WTC11 (cell line): Measurements from ENCODE around the gene LAMTOR2. TPM values are rescaled to one million over a fixed set of nuclear protein-coding genes. Genes with fewer than 3 reads are reported as not detected.

Experiments
- ATAC-seq: fragments of 200-7000 bp; cut with Tn5 transposase; 2 replicates; pipeline ENCODE4 v1.10.0; 2021; ENCODE audit warnings: mild to moderate bottlenecking, moderate library complexity
- CTCF ChIA-PET: fragments of 300-600 bp; sonication (Branson Sonifier 250); formaldehyde crosslinking; loops from one replicate; lab custom pipeline; 2021; ENCODE audit warnings: antibody characterized with exemption; lab: Charles Lee
- POLR2A ChIA-PET: fragments of 350-600 bp; sonication (Branson Sonifier 250); formaldehyde crosslinking; loops from one replicate; lab custom pipeline; 2021; ENCODE audit warnings: antibody characterized with exemption; lab: Charles Lee
- DNase-seq: peaks from one replicate; pipeline ENCODE4 v3.0.0; 2021; ENCODE audit warnings: low spot score
- H3K27ac Mint-ChIP-seq: 2 replicates; pipeline ENCODE4 v1.8.0; 2021; ENCODE audit warnings: mixed read lengths
- H3K27me3 Mint-ChIP-seq: 2 replicates; pipeline ENCODE4 v1.8.0; 2021; ENCODE audit warnings: low read depth, mild to moderate bottlenecking, moderate library complexity, mixed read lengths
- H3K36me3 Mint-ChIP-seq: 2 replicates; pipeline ENCODE4 v1.8.0; 2021; ENCODE audit warnings: mixed read lengths
- H3K4me1 Mint-ChIP-seq: 2 replicates; pipeline ENCODE4 v1.8.0; 2022; ENCODE audit warnings: mixed read lengths
- H3K4me3 Mint-ChIP-seq: 2 replicates; pipeline ENCODE4 v1.8.0; 2021; ENCODE audit warnings: mild to moderate bottlenecking, moderate library complexity, mixed read lengths
- H3K9me3 Mint-ChIP-seq: 2 replicates; pipeline ENCODE4 v1.8.0; 2021; ENCODE audit warnings: mixed read lengths
- ATF1 ChIP-seq: sonication (generic); formaldehyde crosslinking; IDR thresholded peaks from 2 replicates; pipeline ENCODE4 v1.8.1; 2023; ENCODE audit warnings: mild to moderate bottlenecking, moderate library complexity, missing genetic modification reagents
- JAZF1 ChIP-seq: fragments of 250-450 bp; sonication (Bioruptor Pico); IDR thresholded peaks from 2 replicates; pipeline ENCODE4 v1.9.0; 2021; ENCODE audit warnings: moderate library complexity, mild to moderate bottlenecking, inconsistent platforms
- JUN ChIP-seq: sonication (generic); formaldehyde crosslinking; IDR thresholded peaks from 2 replicates; pipeline ENCODE4 v1.8.0; 2023; ENCODE audit warnings: mild to moderate bottlenecking, missing genetic modification reagents
- MXD4 ChIP-seq: fragments of 250-450 bp; sonication (Bioruptor Pico); IDR thresholded peaks from 2 replicates; pipeline ENCODE4 v1.8.0; 2021; ENCODE audit warnings: mild to moderate bottlenecking, moderate library complexity, borderline replicate concordance
- NFE2L1 ChIP-seq: sonication (generic); formaldehyde crosslinking; IDR thresholded peaks from 2 replicates; pipeline ENCODE4 v1.8.1; 2023; ENCODE audit warnings: missing genetic modification reagents
- RELA ChIP-seq: sonication (generic); formaldehyde crosslinking; IDR thresholded peaks from 2 replicates; pipeline ENCODE4 v1.8.1; 2022; ENCODE audit warnings: missing genetic modification reagents, mild to moderate bottlenecking, borderline replicate concordance
- TCF7 ChIP-seq: sonication (generic); formaldehyde crosslinking; IDR thresholded peaks from 2 replicates; pipeline ENCODE4 v1.8.0; 2022; ENCODE audit warnings: mild to moderate bottlenecking, low read depth, missing genetic modification reagents, moderate library complexity
- ZNF138 ChIP-seq: sonication (generic); formaldehyde crosslinking; conservative IDR thresholded peaks from 2 replicates; pipeline ENCODE4 v1.8.1; 2022; ENCODE audit warnings: mild to moderate bottlenecking, moderate library complexity, missing genetic modification reagents
- total RNA-seq: library from RNA; stranded (reverse); gene quantifications from 3 replicates; pipeline ENCODE4 v1.2.3, GENCODE V29; 2021
- TF ChIP-seq, protein P1 (sequence below): sonication (generic); formaldehyde crosslinking; IDR thresholded peaks from 2 replicates; pipeline ENCODE4 v1.8.1; 2022; ENCODE audit warnings: low read depth, mild to moderate bottlenecking, moderate library complexity, missing genetic modification reagents, borderline replicate concordance
- TF ChIP-seq, protein P2 (sequence below): sonication (generic); formaldehyde crosslinking; IDR thresholded peaks from 2 replicates; pipeline ENCODE4 v1.8.1; 2022; ENCODE audit warnings: low read depth, missing genetic modification reagents, borderline replicate concordance
- TF ChIP-seq, protein P3 (sequence below): sonication (generic); formaldehyde crosslinking; IDR thresholded peaks from 2 replicates; pipeline ENCODE4 v1.8.1; 2022; ENCODE audit warnings: missing genetic modification reagents, borderline replicate concordance
- TF ChIP-seq, protein P4 (sequence below): sonication (generic); formaldehyde crosslinking; IDR thresholded peaks from 2 replicates; pipeline ENCODE4 v1.8.0; 2022; ENCODE audit warnings: mild to moderate bottlenecking, missing genetic modification reagents
- TF ChIP-seq, protein P5 (sequence below): sonication (generic); formaldehyde crosslinking; IDR thresholded peaks from 2 replicates; pipeline ENCODE4 v1.8.0; 2022; ENCODE audit warnings: mild to moderate bottlenecking, missing genetic modification reagents
- TF ChIP-seq, protein P6 (sequence below): sonication (generic); formaldehyde crosslinking; IDR thresholded peaks from 2 replicates; pipeline ENCODE4 v1.8.1; 2023; ENCODE audit warnings: mild to moderate bottlenecking, missing genetic modification reagents
- TF ChIP-seq, protein P7 (sequence below): fragments of 250-450 bp; sonication (Bioruptor Pico); IDR thresholded peaks from 2 replicates; pipeline ENCODE4 v2.1.2; 2022; ENCODE audit warnings: mild to moderate bottlenecking, moderate library complexity
- TF ChIP-seq, protein P8 (sequence below): fragments of 250-450 bp; sonication (Bioruptor Pico); IDR thresholded peaks from 2 replicates; pipeline ENCODE4 v1.9.0; 2021; ENCODE audit warnings: mild to moderate bottlenecking, borderline replicate concordance
- TF ChIP-seq, protein P9 (sequence below): fragments of 250-450 bp; sonication (Bioruptor Pico); IDR thresholded peaks from 2 replicates; pipeline ENCODE4 v1.8.0; 2021; ENCODE audit warnings: mild to moderate bottlenecking

Gene LAMTOR2
- total RNA-seq, 1 experiment from 2014 or later = 62.4 TPM

DNA sequence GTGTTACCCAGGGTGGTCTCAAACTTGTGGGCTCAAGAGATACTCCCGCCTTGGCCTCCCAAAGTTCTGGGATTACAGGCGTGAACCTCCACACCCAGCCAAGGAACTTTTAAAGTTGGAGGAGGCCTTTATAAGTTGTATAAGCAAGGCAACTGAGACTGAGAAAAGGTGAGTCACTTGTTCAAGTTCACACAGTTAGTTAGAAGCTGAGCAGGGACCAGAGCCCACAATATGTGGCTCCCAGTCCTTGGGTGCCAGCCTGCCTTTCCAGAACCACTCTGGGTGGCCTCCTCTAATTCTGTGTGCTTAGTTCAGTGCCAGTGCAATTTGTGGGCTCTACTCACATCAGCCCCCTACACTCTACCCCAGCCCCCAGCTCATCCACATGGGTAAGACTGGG, 10.0 kb downstream of the LAMTOR2 start:
- POLR2A ChIA-PET = no interaction called here
- Mint-ChIP-seq H3K4me3 (no peak overlapping the region), H3K27me3 (no peaks in the 10 kb centered on the region), H3K4me1 (peaks cover 40% of the 10 kb centered on the region), H3K9me3 (no peaks in the 10 kb centered on the region), H3K36me3 (peaks cover 15% of the 10 kb centered on the region), H3K27ac (no peak overlapping the region; the same call in 1 of the 2 replicates)
- TF ChIP-seq, protein P1, sequence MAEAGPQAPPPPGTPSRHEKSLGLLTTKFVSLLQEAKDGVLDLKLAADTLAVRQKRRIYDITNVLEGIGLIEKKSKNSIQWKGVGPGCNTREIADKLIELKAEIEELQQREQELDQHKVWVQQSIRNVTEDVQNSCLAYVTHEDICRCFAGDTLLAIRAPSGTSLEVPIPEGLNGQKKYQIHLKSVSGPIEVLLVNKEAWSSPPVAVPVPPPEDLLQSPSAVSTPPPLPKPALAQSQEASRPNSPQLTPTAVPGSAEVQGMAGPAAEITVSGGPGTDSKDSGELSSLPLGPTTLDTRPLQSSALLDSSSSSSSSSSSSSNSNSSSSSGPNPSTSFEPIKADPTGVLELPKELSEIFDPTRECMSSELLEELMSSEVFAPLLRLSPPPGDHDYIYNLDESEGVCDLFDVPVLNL (CRISPR knock-in tag) = no peak
- TF ChIP-seq, protein P2, sequence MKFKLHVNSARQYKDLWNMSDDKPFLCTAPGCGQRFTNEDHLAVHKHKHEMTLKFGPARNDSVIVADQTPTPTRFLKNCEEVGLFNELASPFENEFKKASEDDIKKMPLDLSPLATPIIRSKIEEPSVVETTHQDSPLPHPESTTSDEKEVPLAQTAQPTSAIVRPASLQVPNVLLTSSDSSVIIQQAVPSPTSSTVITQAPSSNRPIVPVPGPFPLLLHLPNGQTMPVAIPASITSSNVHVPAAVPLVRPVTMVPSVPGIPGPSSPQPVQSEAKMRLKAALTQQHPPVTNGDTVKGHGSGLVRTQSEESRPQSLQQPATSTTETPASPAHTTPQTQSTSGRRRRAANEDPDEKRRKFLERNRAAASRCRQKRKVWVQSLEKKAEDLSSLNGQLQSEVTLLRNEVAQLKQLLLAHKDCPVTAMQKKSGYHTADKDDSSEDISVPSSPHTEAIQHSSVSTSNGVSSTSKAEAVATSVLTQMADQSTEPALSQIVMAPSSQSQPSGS (CRISPR knock-in tag) = no peak
- TF ChIP-seq RELA (CRISPR knock-in tag) (no peak), TCF7 (CRISPR knock-in tag) (no peak), ATF1 (no peak), ZNF138 (no peak)
- TF ChIP-seq, protein P3, sequence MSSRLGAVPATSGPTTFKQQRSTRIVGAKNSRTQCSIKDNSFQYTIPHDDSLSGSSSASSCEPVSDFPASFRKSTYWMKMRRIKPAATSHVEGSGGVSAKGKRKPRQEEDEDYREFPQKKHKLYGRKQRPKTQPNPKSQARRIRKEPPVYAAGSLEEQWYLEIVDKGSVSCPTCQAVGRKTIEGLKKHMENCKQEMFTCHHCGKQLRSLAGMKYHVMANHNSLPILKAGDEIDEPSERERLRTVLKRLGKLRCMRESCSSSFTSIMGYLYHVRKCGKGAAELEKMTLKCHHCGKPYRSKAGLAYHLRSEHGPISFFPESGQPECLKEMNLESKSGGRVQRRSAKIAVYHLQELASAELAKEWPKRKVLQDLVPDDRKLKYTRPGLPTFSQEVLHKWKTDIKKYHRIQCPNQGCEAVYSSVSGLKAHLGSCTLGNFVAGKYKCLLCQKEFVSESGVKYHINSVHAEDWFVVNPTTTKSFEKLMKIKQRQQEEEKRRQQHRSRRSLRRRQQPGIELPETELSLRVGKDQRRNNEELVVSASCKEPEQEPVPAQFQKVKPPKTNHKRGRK (CRISPR knock-in tag) = no peak
- TF ChIP-seq, protein P4, sequence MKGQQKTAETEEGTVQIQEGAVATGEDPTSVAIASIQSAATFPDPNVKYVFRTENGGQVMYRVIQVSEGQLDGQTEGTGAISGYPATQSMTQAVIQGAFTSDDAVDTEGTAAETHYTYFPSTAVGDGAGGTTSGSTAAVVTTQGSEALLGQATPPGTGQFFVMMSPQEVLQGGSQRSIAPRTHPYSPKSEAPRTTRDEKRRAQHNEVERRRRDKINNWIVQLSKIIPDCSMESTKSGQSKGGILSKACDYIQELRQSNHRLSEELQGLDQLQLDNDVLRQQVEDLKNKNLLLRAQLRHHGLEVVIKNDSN (CRISPR knock-in tag) = no peak
- TF ChIP-seq, protein P5, sequence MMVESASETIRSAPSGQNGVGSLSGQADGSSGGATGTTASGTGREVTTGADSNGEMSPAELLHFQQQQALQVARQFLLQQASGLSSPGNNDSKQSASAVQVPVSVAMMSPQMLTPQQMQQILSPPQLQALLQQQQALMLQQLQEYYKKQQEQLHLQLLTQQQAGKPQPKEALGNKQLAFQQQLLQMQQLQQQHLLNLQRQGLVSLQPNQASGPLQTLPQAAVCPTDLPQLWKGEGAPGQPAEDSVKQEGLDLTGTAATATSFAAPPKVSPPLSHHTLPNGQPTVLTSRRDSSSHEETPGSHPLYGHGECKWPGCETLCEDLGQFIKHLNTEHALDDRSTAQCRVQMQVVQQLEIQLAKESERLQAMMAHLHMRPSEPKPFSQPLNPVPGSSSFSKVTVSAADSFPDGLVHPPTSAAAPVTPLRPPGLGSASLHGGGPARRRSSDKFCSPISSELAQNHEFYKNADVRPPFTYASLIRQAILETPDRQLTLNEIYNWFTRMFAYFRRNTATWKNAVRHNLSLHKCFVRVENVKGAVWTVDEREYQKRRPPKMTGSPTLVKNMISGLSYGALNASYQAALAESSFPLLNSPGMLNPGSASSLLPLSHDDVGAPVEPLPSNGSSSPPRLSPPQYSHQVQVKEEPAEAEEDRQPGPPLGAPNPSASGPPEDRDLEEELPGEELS (CRISPR knock-in tag) = no peak
- TF ChIP-seq, protein P6, sequence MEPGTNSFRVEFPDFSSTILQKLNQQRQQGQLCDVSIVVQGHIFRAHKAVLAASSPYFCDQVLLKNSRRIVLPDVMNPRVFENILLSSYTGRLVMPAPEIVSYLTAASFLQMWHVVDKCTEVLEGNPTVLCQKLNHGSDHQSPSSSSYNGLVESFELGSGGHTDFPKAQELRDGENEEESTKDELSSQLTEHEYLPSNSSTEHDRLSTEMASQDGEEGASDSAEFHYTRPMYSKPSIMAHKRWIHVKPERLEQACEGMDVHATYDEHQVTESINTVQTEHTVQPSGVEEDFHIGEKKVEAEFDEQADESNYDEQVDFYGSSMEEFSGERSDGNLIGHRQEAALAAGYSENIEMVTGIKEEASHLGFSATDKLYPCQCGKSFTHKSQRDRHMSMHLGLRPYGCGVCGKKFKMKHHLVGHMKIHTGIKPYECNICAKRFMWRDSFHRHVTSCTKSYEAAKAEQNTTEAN (CRISPR knock-in tag) = no peak
- TF ChIP-seq, protein P7, sequence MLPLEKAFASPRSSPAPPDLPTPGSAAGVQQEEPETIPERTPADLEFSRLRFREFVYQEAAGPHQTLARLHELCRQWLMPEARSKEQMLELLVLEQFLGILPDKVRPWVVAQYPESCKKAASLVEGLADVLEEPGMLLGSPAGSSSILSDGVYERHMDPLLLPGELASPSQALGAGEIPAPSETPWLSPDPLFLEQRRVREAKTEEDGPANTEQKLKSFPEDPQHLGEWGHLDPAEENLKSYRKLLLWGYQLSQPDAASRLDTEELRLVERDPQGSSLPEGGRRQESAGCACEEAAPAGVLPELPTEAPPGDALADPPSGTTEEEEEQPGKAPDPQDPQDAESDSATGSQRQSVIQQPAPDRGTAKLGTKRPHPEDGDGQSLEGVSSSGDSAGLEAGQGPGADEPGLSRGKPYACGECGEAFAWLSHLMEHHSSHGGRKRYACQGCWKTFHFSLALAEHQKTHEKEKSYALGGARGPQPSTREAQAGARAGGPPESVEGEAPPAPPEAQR (CRISPR knock-in tag) = no peak
- ATAC-seq = no peak
- no peak for DNase-seq
- CTCF ChIA-PET = interaction anchor here (2.1 to 5.0 kb wide), 8 partner anchors 11 to 126 kb away, joined by 11 to 74 read pairs (median 28); partner anchors contain the start of genes LAMTOR2 and UBQLN4

DNA sequence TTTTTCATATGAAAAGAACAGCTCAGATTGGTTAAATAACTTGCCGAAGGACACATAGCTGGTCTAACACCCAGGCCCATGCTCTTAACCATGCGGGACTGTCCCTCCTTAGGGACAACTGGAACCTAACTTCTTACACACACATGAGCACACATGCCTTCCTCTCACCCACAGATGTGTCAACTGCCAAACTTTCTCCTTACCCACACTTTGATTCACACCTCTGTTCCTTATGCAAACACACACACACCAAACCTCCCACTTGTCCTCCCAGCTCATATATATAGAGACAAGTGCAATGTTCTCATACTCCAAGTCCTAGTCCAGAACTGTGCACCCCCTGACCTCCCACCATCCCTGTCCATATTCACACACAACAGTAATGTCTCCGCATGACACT, 10.6 kb downstream of the LAMTOR2 start:
- H3K9me3 Mint-ChIP-seq = no peaks in the 10 kb centered on the region
- TF ChIP-seq NFE2L1 = no peak
- no peak for TF ChIP-seq JUN (CRISPR knock-in tag)
- TF ChIP-seq, protein P4 (CRISPR knock-in tag) = no peak
- TF ChIP-seq, protein P8, sequence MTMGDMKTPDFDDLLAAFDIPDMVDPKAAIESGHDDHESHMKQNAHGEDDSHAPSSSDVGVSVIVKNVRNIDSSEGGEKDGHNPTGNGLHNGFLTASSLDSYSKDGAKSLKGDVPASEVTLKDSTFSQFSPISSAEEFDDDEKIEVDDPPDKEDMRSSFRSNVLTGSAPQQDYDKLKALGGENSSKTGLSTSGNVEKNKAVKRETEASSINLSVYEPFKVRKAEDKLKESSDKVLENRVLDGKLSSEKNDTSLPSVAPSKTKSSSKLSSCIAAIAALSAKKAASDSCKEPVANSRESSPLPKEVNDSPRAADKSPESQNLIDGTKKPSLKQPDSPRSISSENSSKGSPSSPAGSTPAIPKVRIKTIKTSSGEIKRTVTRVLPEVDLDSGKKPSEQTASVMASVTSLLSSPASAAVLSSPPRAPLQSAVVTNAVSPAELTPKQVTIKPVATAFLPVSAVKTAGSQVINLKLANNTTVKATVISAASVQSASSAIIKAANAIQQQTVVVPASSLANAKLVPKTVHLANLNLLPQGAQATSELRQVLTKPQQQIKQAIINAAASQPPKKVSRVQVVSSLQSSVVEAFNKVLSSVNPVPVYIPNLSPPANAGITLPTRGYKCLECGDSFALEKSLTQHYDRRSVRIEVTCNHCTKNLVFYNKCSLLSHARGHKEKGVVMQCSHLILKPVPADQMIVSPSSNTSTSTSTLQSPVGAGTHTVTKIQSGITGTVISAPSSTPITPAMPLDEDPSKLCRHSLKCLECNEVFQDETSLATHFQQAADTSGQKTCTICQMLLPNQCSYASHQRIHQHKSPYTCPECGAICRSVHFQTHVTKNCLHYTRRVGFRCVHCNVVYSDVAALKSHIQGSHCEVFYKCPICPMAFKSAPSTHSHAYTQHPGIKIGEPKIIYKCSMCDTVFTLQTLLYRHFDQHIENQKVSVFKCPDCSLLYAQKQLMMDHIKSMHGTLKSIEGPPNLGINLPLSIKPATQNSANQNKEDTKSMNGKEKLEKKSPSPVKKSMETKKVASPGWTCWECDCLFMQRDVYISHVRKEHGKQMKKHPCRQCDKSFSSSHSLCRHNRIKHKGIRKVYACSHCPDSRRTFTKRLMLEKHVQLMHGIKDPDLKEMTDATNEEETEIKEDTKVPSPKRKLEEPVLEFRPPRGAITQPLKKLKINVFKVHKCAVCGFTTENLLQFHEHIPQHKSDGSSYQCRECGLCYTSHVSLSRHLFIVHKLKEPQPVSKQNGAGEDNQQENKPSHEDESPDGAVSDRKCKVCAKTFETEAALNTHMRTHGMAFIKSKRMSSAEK (CRISPR knock-in tag) = no peak
- no peak for TF ChIP-seq MXD4 (CRISPR knock-in tag)
- TF ChIP-seq JAZF1 (CRISPR knock-in tag) = no peak
- TF ChIP-seq, protein P9, sequence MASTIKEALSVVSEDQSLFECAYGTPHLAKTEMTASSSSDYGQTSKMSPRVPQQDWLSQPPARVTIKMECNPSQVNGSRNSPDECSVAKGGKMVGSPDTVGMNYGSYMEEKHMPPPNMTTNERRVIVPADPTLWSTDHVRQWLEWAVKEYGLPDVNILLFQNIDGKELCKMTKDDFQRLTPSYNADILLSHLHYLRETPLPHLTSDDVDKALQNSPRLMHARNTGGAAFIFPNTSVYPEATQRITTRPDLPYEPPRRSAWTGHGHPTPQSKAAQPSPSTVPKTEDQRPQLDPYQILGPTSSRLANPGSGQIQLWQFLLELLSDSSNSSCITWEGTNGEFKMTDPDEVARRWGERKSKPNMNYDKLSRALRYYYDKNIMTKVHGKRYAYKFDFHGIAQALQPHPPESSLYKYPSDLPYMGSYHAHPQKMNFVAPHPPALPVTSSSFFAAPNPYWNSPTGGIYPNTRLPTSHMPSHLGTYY (CRISPR knock-in tag) = no peak

More for the DNA sequence above, 10.6 kb downstream of the LAMTOR2 start:
- Mint-ChIP-seq H3K27me3 (no peaks in the 10 kb centered on the region), H3K27ac (no peak overlapping the region), H3K4me1 (peaks cover 40% of the 10 kb centered on the region), H3K36me3 (peaks cover 21% of the 10 kb centered on the region), H3K4me3 (no peak overlapping the region)
- ChIA-PET CTCF (interaction anchor here (0.5 to 5.0 kb wide), 20 partner anchors 8 to 127 kb away, joined by 3 to 74 read pairs (median 20); partner anchors contain the start of genes ARHGEF2, LAMTOR2 and UBQLN4), POLR2A (interaction anchor here (1.4 kb wide), 1 partner anchor 12 kb away, joined by 3 read pairs; no protein-coding TSS in a partner anchor)
- ATAC-seq (no peak), DNase-seq (no peak)
